HG03196 (cell line): ENCODE measurements around the gene SRSF7.
"Not testable (repeated sequence)": the region's sequence is repeated elsewhere in the genome, so short reads cannot be mapped to it uniquely, and the experiment has no call there.

Experiments
- ATAC-seq: cut with Tn5 transposase; IDR thresholded peaks from one replicate; pipeline ENCODE4 v1.9.1; 2021; ENCODE audit not compliant: unreplicated experiment

The SRSF7 gene

DNA sequence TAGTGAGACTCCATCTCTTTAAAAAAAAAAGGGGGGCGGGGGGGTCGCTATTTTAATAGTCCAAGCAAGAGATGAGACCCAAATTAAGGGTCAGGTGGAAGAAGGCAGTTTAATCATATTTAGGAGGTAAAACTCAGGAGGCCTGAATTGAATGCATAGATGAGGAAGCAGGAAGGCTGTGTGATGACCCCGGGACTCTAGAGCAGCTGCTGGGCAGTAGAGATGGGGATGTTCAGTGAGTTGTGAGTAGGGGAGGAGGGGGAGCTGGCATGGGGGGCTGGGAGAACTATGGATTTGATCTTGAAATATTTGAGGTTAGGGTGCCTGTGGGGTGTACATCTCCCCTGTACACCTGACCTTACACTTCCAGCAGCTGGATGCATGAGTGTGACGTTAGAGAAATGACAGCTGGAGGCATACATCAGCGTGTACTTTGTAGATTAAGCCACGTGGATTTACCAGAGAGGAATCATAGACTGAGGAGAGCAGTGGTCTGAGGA is 44.3 kb downstream of the SRSF7 start:
- ATAC-seq, result no peak

DNA sequence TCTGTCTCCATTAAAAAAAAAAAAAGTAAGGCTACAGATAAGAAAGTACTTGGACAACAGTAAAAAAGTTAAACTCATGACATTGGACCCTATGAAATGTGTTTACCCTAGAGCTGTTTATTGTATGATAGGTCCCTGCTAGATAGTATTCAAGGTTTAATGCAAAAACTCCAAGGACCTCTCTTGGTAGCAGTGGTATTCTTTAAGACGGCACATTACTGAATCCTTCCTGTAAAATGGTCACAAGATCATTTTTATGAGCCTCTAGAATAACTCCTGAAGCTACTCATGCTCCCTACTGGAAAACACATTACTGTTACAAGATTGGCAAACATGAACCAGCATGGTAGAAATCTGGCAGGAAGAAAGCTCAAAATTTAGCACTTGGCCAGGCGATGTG is 46.5 kb downstream of the SRSF7 start:
- no peak for ATAC-seq

DNA sequence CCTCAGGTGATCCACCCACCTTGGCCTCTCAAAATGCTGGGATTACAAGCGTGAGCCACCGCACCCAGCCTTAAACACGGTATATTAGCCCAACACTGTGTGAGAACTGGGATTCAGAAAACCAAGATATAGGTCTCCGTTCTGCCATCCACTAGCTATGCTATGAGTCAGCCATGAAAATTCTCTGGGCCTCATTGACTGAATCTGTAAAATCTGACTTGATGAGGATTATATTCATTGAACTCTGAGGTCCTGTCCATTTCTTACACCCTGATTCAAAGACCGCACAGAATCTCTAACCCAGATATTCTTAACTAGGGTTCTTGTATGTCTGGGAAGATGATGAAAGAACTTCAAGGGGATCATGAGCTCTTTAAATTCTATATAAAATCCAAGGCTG is 47.8 kb downstream of the SRSF7 start:
- ATAC-seq, result not testable (repeated sequence)

DNA sequence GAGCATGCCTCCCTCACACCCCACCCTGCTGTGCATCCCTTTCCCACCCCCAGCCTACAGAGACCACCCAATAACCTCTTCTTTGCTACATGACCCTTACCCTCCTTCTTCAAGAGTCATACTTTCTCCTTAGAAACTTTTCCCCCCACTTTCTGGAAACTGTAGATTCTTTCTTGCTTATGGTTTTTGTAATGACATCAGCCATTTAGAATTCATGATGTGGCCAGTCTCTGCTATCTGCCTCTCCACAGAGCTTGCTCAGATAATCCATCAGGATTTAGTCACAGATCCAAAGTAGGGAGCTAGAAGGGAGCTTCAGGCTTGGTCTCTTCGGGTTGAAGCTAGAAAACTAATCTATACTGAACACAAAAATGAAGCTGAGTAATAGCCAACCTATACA is 48.7 kb downstream of the SRSF7 start:
- no peak for ATAC-seq

DNA sequence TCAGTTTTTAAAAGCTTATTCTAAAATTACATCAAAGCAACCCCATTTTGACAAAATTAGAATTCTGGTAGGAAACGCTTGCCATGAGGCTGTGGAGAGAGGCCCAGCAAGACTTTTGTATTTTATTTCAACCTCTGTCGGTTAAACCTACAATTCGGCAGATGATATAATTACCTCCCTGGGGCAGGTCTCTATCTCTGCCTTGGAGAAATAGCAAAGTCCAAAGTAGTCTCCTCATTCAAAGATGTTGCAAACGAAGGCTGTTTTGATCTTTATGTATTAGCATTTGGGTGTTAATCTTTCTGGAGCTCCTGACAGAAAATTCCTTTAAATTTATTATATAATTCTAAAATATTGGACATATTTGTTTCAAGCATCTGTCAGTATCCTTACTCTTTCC is 49.6 kb downstream of the SRSF7 start:
- no peak for ATAC-seq

DNA sequence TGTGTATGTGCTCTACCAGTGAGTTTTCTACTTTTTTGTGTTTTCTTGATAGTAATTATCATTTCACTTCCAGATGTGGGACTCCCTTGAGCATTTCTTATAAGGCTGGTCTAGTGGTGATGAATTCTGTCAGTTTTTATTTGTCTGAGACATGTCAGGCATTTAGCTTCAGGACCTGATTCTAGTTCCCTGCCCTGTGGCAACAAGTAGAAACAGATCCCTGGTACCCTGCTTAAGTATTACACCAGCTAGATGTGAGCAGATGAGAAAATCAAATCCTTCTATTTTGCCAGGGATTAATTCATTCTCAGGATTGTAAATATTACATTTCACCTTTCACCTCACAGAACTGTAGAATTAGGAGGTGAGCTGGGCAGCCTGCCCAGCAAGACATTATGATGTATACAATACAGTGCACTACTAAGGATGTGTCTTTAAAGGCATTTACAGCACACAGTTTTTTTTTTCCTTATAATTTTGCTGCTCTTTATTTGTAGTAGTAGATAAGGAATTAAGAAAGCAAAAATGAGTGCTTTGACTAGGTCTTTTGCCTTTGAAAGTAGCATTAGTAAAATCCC is 50.2 kb downstream of the SRSF7 start:
- ATAC-seq, result no peak

DNA sequence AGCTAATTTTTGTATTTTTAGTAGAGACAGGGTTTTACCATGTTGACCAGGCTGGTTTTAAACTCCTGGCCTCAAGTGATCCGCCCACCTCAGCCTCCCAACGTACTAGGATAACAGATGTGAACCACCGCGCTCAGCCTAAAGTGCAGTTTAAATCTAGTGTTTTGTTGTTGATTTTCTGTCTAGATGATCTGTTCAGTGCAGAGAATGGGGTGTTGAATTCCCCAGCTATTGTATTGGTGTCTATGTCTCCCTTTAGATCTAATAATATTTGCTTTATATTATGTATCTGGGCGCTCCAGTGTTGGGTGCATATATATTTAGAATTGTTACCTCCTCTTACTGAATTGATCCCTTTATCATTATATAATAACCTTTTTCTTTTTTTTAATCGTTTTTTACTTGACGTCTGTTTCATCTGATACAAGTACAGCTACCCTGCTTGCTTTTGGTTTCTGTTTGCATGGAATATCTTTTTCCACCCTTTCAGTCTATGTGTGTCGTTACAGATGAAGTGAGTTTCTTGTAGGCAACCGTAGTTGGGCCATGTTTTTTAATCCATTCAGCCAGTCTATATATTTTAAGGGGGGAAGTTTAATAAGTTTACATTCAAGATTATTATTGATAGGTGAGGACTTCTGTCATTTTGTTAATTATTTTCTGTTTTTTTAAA is 50.9 kb downstream of the SRSF7 start:
- no peak for ATAC-seq

DNA sequence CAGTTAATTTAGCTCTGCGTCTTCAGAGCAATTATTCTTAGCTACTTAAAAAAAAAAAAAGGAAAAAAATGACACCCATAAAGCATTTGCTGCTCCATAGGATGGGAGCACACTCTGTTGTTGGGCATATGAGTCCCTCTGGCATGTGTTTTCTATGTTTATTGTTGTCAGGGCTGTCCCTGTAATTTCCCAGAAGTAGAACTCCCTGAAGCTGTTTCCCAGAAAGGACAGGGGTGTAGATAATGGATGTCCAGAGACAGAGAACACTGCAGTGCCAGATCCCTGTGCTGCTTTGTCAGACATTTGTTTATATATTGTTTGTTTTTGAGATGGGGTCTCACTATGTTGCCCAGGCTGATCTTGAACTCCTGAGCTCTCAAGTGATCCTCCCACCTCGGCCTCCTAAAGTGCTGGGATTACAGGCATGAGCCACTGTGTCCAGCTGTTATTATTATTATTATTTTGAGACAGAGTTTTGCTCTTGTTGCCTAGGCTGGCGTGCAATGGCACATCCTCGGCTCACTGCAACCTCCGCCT is 52.6 kb downstream of the SRSF7 start:
- ATAC-seq, result no peak

DNA sequence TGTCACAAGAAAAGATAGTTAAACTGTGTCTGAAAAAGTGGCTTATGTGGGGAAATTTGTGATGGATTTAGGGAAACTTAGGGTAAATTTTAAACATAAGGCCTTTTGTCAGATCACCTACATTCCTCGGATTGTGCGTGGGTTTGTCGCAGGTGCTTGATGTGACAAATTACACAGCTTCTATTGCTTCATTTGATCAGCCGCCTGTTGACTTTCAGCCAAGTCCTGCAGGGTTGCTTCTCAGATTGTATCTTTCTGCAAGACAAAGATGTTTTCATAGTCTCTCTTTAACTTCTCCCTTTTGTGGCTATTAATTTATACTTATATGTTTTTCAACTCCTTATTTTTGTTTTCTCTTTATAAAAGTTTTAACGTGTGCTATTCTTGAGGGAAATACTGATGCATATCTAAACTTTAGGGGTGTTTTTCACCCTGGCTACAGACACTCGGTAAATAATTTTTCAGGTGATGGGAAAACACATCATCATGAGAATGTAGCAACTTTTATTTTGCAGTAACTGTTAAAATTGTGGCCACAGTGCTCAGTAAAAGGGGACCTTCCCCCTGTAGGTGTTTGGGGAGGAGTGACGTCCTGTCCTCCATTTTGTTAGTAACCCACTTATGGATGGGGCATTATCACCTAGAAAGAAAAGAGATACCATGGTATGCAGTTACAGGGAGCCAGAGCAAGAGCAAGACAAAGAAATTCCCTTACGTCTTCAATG is 53.9 kb downstream of the SRSF7 start:
- no peak for ATAC-seq
